AG10803 (cell line): Measurements from ENCODE around the gene PRRT1B.

Experiments used
- DNase-seq: peaks from one replicate; pipeline ENCODE4 v3.0.0; 2010; ENCODE audit warnings: low read depth
- H3K4me3 ChIP-seq: 2 replicates; pipeline ENCODE4 v1.5.1; 2011; ENCODE audit warnings: mild to moderate bottlenecking, low read length, control low read depth
- CTCF ChIP-seq: conservative IDR thresholded peaks from 2 replicates; pipeline ENCODE4 v1.5.1; 2011; ENCODE audit warnings: mild to moderate bottlenecking, low read length, control low read depth, inconsistent platforms

The PRRT1B gene

GRCh38 chr9:131578021-131578420 is 32.7 kb downstream of the PRRT1B start:
- H3K4me3 ChIP-seq = no peak overlapping the region
- no peak for TF ChIP-seq CTCF
- DNase-seq = no peak

GRCh38 chr9:131578731-131579504 is 33.6 kb downstream of the PRRT1B start:
- H3K4me3 ChIP-seq = no peak overlapping the region
- TF ChIP-seq CTCF = no peak
- no peak for DNase-seq

- no peak for TF ChIP-seq CTCF
- H3K4me3 ChIP-seq = no peak overlapping the region
- no peak for DNase-seq
Measured at GRCh38 chr9:131579789-131580211, 34.5 kb downstream of the PRRT1B start.

- no peak overlapping the region for H3K4me3 ChIP-seq
- TF ChIP-seq CTCF = no peak
- DNase-seq = no peak
Measured at GRCh38 chr9:131580358-131580757, 35.0 kb downstream of the PRRT1B start.

- TF ChIP-seq CTCF = no peak
- DNase-seq = no peak
- no peak overlapping the region for H3K4me3 ChIP-seq
Measured at GRCh38 chr9:131582056-131582455, 36.7 kb downstream of the PRRT1B start.

- no peak for DNase-seq
- no peak overlapping the region for H3K4me3 ChIP-seq
- TF ChIP-seq CTCF = no peak
Measured at GRCh38 chr9:131582466-131583336, 37.4 kb downstream of the PRRT1B start.

- DNase-seq = no peak
- no peak for TF ChIP-seq CTCF
- H3K4me3 ChIP-seq = no peak overlapping the region
Measured at GRCh38 chr9:131583337-131583645, 38.0 kb downstream of the PRRT1B start.
